GM12874 (cell line): ENCODE results near the gene UGT1A4.

Experiments used
- TF ChIP-seq, protein P1 (sequence below): IDR thresholded peaks from 2 replicates; pipeline ENCODE4 v1.5.1; 2011; ENCODE audit warnings: low read depth, mild to moderate bottlenecking, control low read depth, low read length, moderate library complexity; ENCODE audit not compliant: insufficient read depth

UGT1A4 gene

GRCh38 chr2:233791151-233791882 lies 72.8 kb downstream of the UGT1A4 start:
- TF ChIP-seq, protein P1, sequence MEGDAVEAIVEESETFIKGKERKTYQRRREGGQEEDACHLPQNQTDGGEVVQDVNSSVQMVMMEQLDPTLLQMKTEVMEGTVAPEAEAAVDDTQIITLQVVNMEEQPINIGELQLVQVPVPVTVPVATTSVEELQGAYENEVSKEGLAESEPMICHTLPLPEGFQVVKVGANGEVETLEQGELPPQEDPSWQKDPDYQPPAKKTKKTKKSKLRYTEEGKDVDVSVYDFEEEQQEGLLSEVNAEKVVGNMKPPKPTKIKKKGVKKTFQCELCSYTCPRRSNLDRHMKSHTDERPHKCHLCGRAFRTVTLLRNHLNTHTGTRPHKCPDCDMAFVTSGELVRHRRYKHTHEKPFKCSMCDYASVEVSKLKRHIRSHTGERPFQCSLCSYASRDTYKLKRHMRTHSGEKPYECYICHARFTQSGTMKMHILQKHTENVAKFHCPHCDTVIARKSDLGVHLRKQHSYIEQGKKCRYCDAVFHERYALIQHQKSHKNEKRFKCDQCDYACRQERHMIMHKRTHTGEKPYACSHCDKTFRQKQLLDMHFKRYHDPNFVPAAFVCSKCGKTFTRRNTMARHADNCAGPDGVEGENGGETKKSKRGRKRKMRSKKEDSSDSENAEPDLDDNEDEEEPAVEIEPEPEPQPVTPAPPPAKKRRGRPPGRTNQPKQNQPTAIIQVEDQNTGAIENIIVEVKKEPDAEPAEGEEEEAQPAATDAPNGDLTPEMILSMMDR = no peak

DNA sequence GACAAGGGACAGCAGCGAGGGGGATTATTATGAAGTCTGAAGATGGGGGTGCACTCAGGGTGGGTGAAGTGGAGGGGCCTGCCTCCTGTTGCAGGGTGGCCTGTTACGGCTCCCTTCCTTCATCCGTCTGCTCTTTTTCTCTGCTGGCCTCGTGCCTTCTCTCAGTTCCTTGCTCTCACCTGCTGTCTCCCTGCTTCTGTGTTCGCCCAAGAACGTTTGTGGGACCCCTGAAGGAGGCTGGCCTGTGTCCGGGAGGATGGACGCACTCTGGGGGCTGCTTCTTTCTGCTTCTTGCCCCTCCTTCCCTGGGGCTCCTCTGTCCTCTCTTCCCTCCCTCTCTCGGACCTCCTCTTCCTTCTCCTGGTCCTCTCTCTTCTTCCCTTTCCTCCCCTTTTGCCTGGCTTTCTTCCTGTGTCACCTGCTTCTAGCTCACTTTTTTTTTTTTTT lies 73.4 kb downstream of the UGT1A4 start:
- TF ChIP-seq, protein P1 = no peak

GRCh38 chr2:233792720-233793119 lies 74.2 kb downstream of the UGT1A4 start:
- TF ChIP-seq, protein P1 = no peak

- TF ChIP-seq, protein P1 = no peak
Measured at GRCh38 chr2:233793465-233794127, 75.1 kb downstream of the UGT1A4 start.

GRCh38 chr2:233794128-233794658 lies 75.7 kb downstream of the UGT1A4 start:
- TF ChIP-seq, protein P1 = no peak

DNA sequence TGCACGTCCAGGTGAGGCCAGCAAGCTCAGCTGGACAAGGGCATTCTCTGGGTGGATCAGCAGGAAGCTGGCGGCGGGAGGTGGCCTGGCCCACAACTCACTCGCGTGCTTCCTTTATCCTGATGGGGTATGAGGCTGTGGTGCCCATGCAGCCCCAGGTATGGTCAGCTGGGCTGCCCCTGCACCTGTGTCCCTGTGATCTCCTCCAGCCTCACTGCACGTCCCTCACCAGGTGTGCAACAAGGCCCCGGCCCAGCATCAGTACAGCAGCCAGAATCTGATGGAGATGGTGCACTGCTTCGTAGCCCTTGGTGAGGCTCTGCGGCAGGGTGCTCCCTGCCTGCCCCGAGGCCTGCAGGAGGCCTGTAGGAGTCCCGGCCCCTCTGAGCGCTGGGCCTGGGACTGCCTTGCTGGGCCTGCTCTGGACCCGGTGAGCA lies 77.2 kb downstream of the UGT1A4 start:
- TF ChIP-seq, protein P1 = no peak

DNA sequence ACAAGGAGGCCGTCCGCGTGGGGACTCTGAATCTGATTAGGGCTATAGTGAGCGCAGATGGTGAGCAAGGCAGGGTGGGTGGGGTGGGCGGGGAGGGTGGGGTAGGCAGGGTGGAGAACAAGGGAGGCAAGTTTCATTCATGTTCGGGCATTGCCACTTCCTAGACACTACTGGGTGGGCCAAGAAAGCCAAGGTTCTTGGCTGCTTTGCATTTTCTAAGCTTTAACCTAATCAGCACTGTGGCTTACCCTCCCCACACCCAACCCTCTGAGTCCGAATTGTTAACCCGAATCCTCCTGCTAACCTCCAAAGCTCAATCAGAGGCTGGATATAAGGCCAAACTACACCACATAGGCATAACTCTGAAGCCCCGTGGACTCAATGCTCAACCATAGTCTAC lies 77.7 kb downstream of the UGT1A4 start:
- TF ChIP-seq, protein P1 = no peak
